ENCODE measurements around the gene SCYL2.

GRCh38 chr12:100221523-100221922, 45.5 kb upstream of the SCYL2 start:
- TF ChIP-seq, protein P1, sequence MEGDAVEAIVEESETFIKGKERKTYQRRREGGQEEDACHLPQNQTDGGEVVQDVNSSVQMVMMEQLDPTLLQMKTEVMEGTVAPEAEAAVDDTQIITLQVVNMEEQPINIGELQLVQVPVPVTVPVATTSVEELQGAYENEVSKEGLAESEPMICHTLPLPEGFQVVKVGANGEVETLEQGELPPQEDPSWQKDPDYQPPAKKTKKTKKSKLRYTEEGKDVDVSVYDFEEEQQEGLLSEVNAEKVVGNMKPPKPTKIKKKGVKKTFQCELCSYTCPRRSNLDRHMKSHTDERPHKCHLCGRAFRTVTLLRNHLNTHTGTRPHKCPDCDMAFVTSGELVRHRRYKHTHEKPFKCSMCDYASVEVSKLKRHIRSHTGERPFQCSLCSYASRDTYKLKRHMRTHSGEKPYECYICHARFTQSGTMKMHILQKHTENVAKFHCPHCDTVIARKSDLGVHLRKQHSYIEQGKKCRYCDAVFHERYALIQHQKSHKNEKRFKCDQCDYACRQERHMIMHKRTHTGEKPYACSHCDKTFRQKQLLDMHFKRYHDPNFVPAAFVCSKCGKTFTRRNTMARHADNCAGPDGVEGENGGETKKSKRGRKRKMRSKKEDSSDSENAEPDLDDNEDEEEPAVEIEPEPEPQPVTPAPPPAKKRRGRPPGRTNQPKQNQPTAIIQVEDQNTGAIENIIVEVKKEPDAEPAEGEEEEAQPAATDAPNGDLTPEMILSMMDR (IDR thresholded peaks at IDR 0.05) = no peak
- TF ChIP-seq EP300 (IDR thresholded peaks at IDR 0.05) (no peak), POLR2A (IDR thresholded peaks at IDR 0.05) (no peak)

Measured in ovary (tissue), 3 donors.